Transverse colon (tissue), 4 donors: ENCODE measurements around the gene KMT2D.

Source experiments
- CTCF ChIP-seq, 5 experiments: fragments of 200-600 bp in 3 of 5; fragments of 450-650 bp in 2 of 5; sonication (generic) in 3 of 5; IDR thresholded peaks; 1 replicate in 2 of 5; 2 replicates in 3 of 5; pipeline ENCODE4 v1.5.1; 2016 to 2017; ENCODE audit warnings: antibody characterized with exemption in 5 of 5, inconsistent platforms in 3 of 5, mild to moderate bottlenecking in 2 of 5, moderate library complexity in 1 of 5
- EP300 ChIP-seq: sonication (generic); formaldehyde crosslinking; IDR thresholded peaks from one replicate; pipeline ENCODE4 v1.6.1; 2017; ENCODE audit warnings: antibody characterized with exemption, low read depth
- POLR2A ChIP-seq: fragments of 450-650 bp; IDR thresholded peaks from one replicate; pipeline ENCODE4 v1.6.1; 2016; ENCODE audit warnings: antibody characterized with exemption, mild to moderate bottlenecking, moderate library complexity
- POLR2AphosphoS5 ChIP-seq, 3 donors: sonication (generic); formaldehyde crosslinking; IDR thresholded peaks; one replicate each; pipeline ENCODE4 v1.6.1; 2016; ENCODE audit warnings: antibody characterized with exemption in 3 of 3

GRCh38 chr12:49052451-49053208, 8.0 kb downstream of the KMT2D start:
- TF ChIP-seq POLR2A (no peak), CTCF (IDR thresholded peaks at IDR 0.05) (no peak), POLR2AphosphoS5 (IDR thresholded peaks at IDR 0.05) (no peak), EP300 (no peak)
